ENCODE measurements around the gene DAZL. TPM values are rescaled to one million over a fixed set of nuclear protein-coding genes. Genes with fewer than 3 reads are reported as not detected.

The DAZL gene
- total RNA-seq, 4 donors from 2014 or later = not detected

DNA sequence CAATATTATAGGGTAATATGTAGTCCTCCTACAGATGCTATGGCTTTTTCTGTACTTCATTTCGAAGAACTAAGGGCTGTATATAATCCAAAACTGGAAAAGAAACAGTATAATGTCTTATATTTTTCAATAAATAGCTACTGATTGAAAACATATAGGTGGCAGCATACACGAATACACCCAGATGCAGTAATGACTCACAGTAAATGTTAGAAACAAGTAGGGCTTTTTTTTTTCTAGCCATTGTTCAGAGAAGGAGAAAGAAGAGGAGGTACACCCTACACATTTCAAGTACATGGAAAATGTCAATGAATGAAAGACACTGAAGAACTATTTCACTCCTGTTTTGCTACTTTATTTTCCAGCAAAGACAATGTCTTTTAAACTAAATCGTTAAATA, 9.4 kb downstream of the DAZL start:
- Histone ChIP-seq H3K36me3 (no peaks in the 10 kb centered on the region), H3K27me3 (no peaks in the 10 kb centered on the region), H3K27ac (no peak overlapping the region), H3K9me3 (no peaks in the 10 kb centered on the region), H3K4me1 (no peaks in the 10 kb centered on the region), H3K4me3 (no peak overlapping the region)
- TF ChIP-seq POLR2A (IDR thresholded peaks at IDR 0.05) = no peak
- TF ChIP-seq, protein P1, sequence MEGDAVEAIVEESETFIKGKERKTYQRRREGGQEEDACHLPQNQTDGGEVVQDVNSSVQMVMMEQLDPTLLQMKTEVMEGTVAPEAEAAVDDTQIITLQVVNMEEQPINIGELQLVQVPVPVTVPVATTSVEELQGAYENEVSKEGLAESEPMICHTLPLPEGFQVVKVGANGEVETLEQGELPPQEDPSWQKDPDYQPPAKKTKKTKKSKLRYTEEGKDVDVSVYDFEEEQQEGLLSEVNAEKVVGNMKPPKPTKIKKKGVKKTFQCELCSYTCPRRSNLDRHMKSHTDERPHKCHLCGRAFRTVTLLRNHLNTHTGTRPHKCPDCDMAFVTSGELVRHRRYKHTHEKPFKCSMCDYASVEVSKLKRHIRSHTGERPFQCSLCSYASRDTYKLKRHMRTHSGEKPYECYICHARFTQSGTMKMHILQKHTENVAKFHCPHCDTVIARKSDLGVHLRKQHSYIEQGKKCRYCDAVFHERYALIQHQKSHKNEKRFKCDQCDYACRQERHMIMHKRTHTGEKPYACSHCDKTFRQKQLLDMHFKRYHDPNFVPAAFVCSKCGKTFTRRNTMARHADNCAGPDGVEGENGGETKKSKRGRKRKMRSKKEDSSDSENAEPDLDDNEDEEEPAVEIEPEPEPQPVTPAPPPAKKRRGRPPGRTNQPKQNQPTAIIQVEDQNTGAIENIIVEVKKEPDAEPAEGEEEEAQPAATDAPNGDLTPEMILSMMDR (IDR thresholded peaks at IDR 0.05 in 4 of 5, conservative IDR thresholded peaks at IDR 0.05 in 1 of 5) = no peak
- DNase-seq (no peak), ATAC-seq (no peak)
- intact Hi-C loops (cut with DNase I; ENCODE audit: low total_unique reads) (no loop called here), in situ Hi-C loops (cut with MboI; ENCODE audit: low sequenced_read_pairs in 4 of 4) (loop anchor here (5.0 to 25.0 kb wide), 5 partner anchors 639 to 817 kb away; no protein-coding TSS in a partner anchor)

DNA sequence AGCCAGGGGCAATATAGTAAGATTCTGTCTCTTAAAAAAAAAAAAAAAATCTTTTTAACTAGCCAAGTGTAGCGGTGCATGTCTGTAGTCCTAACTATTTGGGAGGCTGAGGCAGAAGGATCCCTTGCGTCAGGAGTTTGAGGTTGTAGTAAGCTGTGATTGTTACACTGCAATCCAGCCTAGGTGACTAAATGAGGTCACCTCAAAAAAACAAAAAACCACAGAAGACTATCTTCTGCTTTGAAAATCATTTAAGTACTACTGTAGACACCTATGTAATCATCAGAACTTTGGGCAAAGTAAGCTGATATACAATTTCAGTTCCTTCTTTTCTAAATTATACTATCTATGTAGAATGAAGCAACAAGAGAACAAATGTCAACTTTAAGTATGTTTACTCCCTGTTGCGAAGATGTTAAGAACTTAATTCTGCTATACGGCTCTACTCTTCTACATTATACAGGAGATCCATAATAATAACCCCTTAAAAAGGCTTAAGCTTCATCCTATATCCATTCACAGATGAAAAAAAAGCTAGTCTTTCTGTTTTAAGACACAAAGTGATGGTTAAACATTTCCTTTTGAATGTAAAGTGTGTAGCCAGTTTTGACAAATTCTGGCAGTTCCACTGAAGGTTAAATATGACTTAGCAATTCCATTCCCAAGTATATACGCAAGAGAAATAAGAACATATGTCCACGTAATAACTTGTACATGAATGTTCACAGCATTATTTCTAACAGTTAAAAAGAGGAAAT, 15.2 kb downstream of the DAZL start:
- Histone ChIP-seq H3K27me3 (no peaks in the 10 kb centered on the region), H3K9me3 (no peaks in the 10 kb centered on the region), H3K4me3 (no peak overlapping the region), H3K36me3 (no peaks in the 10 kb centered on the region), H3K27ac (no peak overlapping the region), H3K4me1 (no peaks in the 10 kb centered on the region)
- intact Hi-C loops (cut with DNase I; ENCODE audit: low total_unique reads) = no loop called here
- DNase-seq (no peak), ATAC-seq (no peak)
- TF ChIP-seq, protein P1 (IDR thresholded peaks at IDR 0.05 in 4 of 5, conservative IDR thresholded peaks at IDR 0.05 in 1 of 5) = no peak
- TF ChIP-seq POLR2A (IDR thresholded peaks at IDR 0.05) = no peak
- in situ Hi-C loops (cut with MboI; ENCODE audit: low sequenced_read_pairs in 4 of 4) = loop anchor here in 3 of 4 donors (10.0 to 25.0 kb wide), 4 partner anchors 645 to 822 kb away; no protein-coding TSS in a partner anchor

DNA sequence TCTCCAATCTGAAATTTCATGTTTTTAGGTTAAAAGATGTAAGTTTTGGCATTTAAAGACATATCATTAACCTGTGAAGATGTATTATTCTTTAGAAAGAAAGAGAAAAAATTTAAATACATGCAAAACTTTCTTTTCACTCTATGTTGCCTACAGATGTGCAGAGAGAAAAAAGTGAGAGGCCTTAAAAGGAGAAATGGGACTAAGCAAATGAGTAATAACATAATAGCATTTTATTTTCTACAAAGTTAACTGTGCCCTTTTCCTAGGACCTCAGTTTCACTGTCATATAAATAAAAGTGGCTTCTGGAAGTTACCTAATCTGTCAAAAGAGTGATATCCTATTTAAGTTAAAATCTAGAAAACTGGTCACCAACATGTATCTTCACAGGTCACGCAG, 16.1 kb downstream of the DAZL start:
- no peak for TF ChIP-seq POLR2A (IDR thresholded peaks at IDR 0.05)
- TF ChIP-seq, protein P1 (IDR thresholded peaks at IDR 0.05 in 4 of 5, conservative IDR thresholded peaks at IDR 0.05 in 1 of 5) = no peak
- Histone ChIP-seq H3K36me3 (no peaks in the 10 kb centered on the region), H3K4me3 (no peak overlapping the region), H3K9me3 (no peaks in the 10 kb centered on the region), H3K27ac (no peak overlapping the region), H3K4me1 (no peaks in the 10 kb centered on the region), H3K27me3 (no peaks in the 10 kb centered on the region)
- no peak for ATAC-seq
- in situ Hi-C loops (cut with MboI; ENCODE audit: low sequenced_read_pairs in 4 of 4) (loop anchor here in 1 of 4 donors (25.0 kb wide), 1 partner anchor 823 kb away; no protein-coding TSS in a partner anchor), intact Hi-C loops (cut with DNase I; ENCODE audit: low total_unique reads) (no loop called here)
- no peak for DNase-seq

DNA sequence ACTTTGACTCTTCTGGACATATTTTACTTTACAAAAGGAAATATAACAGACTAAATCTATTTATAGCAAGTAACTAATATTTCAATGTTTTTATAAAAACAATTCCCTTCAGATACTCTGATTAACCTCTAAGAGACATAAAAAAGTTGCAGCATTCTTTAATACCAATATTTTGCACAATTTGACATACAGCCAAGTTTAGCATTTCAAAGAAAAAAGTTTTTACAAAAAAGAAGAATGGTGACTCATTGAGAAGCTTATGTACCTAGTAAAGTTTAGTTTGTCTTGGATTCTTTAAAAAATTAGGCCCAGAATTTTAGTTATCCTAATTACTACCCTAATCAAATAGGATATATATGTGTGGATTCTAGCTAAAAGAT, 17.6 kb downstream of the DAZL start:
- Histone ChIP-seq H3K4me3 (no peak overlapping the region), H3K36me3 (no peaks in the 10 kb centered on the region), H3K4me1 (no peaks in the 10 kb centered on the region), H3K27ac (no peak overlapping the region), H3K9me3 (no peaks in the 10 kb centered on the region), H3K27me3 (no peaks in the 10 kb centered on the region)
- TF ChIP-seq, protein P1 (IDR thresholded peaks at IDR 0.05 in 4 of 5, conservative IDR thresholded peaks at IDR 0.05 in 1 of 5) = no peak
- TF ChIP-seq POLR2A (IDR thresholded peaks at IDR 0.05) = no peak
- in situ Hi-C loops (cut with MboI; ENCODE audit: low sequenced_read_pairs in 4 of 4) (loop anchor here in 1 of 4 donors (25.0 kb wide), 1 partner anchor 825 kb away; no protein-coding TSS in a partner anchor), intact Hi-C loops (cut with DNase I; ENCODE audit: low total_unique reads) (no loop called here)
- DNase-seq (no peak), ATAC-seq (no peak)

Measured in gastrocnemius medialis (tissue), 4 donors.